ENCODE measurements around the gene PHF12. TPM values are rescaled to one million over a fixed set of nuclear protein-coding genes. Genes with fewer than 3 reads are reported as not detected.

The PHF12 gene
- total RNA-seq, 1 donor from 2014 or later: 54.5 TPM

DNA sequence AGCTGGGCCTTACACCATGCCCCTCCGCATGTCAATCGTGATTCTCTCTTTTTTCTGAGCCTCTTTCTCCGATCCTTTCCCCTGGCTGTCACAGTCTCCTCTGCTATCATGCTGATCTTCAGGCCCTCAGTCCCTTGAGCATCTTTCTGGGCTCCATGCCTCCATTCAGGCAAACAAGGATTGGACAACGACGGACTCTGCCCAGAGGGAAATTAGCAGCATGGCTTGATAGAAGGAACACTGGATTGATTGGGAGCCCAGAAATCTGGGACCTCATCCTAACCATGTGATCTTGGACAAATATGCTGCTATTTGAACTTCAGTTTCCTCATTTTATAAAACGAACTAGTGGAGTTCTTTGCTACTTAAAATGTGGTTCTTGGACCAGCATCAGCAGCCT is 19.6 kb upstream of the PHF12 start:
- Histone ChIP-seq H3K36me3 (no peaks in the 10 kb centered on the region), H3K4me1 (peaks cover 7% of the 10 kb centered on the region), H3K27me3 (no peaks in the 10 kb centered on the region), H3K4me3 (no peak overlapping the region), H3K27ac (no peak overlapping the region), H3K9me3 (no peaks in the 10 kb centered on the region)
- intact Hi-C loops (cut with DNase I): no loop called here
- no peak for DNase-seq (ENCODE audit: extremely low spot score in 2 of 2)
- TF ChIP-seq POLR2AphosphoS5 (IDR thresholded peaks at IDR 0.05; ENCODE audit: insufficient read depth in 1 of 2, low read depth in 1 of 2) (no peak), POLR2A (IDR thresholded peaks at IDR 0.05) (no peak)
- TF ChIP-seq, protein P1, sequence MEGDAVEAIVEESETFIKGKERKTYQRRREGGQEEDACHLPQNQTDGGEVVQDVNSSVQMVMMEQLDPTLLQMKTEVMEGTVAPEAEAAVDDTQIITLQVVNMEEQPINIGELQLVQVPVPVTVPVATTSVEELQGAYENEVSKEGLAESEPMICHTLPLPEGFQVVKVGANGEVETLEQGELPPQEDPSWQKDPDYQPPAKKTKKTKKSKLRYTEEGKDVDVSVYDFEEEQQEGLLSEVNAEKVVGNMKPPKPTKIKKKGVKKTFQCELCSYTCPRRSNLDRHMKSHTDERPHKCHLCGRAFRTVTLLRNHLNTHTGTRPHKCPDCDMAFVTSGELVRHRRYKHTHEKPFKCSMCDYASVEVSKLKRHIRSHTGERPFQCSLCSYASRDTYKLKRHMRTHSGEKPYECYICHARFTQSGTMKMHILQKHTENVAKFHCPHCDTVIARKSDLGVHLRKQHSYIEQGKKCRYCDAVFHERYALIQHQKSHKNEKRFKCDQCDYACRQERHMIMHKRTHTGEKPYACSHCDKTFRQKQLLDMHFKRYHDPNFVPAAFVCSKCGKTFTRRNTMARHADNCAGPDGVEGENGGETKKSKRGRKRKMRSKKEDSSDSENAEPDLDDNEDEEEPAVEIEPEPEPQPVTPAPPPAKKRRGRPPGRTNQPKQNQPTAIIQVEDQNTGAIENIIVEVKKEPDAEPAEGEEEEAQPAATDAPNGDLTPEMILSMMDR (IDR thresholded peaks at IDR 0.05): no peak

DNA sequence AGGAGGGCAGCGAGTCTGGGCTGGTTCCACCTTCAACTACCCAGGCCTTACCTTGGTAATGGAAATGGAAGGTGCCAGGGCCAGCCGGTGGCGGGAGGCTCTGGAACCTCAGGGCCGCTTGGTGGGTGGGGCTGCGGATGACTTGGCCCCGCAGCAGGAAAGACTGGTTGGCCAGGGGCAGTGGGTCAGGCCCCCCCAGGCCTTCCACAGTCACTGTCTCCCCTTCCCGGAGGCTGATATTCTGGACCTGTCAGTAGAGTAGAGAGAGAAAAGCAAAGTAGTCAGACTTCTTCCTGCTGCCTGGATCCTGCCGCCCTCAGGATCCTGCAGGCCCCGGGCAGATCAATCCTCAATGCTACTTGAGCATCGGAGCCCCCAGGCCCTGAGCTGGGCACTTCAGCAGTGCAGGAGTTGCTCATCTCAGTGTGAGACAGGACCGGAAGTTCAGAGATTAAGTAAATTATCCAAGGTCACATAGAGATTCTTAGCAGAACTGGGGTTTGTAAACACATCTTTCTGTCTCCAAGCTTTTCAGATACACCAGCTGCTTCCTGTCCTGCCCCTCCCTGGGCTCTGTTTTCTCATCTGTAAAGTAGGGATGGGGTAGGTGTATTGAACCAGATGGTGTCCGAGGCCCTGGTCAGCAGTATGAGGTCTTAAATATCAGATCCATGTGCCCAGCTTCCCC is 18.5 kb upstream of the PHF12 start:
- TF ChIP-seq POLR2A (IDR thresholded peaks at IDR 0.05) (no peak), POLR2AphosphoS5 (IDR thresholded peaks at IDR 0.05; ENCODE audit: insufficient read depth in 1 of 2, low read depth in 1 of 2) (no peak)
- TF ChIP-seq, protein P1 (IDR thresholded peaks at IDR 0.05): no peak
- Histone ChIP-seq H3K27me3 (no peaks in the 10 kb centered on the region), H3K9me3 (no peaks in the 10 kb centered on the region), H3K36me3 (no peaks in the 10 kb centered on the region), H3K27ac (no peak overlapping the region), H3K4me3 (no peak overlapping the region), H3K4me1 (peaks cover 7% of the 10 kb centered on the region)
- DNase-seq (ENCODE audit: extremely low spot score in 2 of 2): no peak
- intact Hi-C loops (cut with DNase I): no loop called here

DNA sequence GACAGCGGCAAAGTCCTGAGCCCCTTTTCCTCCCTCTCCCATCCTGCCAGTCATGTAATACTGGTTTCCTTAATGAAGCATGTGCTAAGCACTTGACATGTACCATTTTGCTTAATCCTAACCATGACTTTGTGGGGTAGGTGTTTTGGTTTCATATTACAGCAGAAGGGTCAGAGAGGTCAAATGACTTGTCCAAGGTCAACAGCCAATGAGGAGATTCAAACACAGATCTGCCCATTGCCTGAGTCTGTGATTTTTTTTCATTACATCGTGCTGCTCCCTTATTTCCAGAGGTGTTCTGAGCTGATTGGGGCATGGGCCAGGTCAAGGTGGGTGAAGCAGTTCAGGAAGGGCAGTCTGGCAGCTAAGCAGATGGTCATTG is 17.6 kb upstream of the PHF12 start:
- no peaks in the 10 kb centered on the region for H3K9me3 ChIP-seq
- DNase-seq (ENCODE audit: extremely low spot score in 2 of 2): no peak
- TF ChIP-seq POLR2A (IDR thresholded peaks at IDR 0.05) (no peak), POLR2AphosphoS5 (IDR thresholded peaks at IDR 0.05; ENCODE audit: insufficient read depth in 1 of 2, low read depth in 1 of 2) (no peak)
- TF ChIP-seq, protein P1 (IDR thresholded peaks at IDR 0.05): no peak
- intact Hi-C loops (cut with DNase I): no loop called here
- no peaks in the 10 kb centered on the region for H3K36me3 ChIP-seq
- H3K4me1 ChIP-seq: peaks cover 7% of the 10 kb centered on the region
- no peak overlapping the region for H3K27ac ChIP-seq
- no peaks in the 10 kb centered on the region for H3K27me3 ChIP-seq
- H3K4me3 ChIP-seq: no peak overlapping the region

DNA sequence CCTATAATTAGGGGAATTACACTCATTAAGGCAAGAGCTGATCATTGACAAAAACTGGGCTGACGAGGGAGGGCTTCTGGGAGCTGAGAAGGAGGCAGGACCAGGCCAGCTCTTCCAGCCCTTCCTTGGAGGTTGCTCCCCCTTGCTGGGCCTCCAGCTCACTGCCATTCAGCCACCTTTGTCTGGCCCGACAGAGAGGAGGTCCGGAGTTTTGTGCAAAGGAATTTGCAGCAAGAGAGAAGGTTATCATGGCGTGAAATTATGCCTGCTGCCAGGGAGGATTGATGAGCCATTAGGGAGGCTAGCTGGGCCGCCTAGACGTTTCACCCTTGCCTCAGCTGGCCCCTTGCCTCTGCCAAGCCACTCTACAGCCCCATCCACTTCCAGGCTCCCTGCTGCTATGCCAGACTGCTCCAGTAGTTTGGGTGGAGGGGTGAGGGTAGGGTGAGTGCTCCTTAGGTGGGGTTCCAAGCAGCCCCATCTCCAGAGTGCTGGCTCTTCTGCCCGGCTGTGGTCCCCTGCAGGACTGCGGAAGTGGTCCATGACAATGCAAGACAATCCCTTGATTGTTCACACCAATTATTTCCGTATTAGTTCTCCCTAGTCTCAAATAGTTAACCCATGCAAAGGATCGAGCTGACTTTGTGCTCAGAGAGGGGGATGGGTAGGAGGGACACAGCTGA is 17.1 kb upstream of the PHF12 start:
- no peaks in the 10 kb centered on the region for H3K36me3 ChIP-seq
- intact Hi-C loops (cut with DNase I): no loop called here
- no peaks in the 10 kb centered on the region for H3K9me3 ChIP-seq
- H3K27ac ChIP-seq: no peak overlapping the region
- TF ChIP-seq POLR2A (IDR thresholded peaks at IDR 0.05) (no peak), POLR2AphosphoS5 (IDR thresholded peaks at IDR 0.05; ENCODE audit: insufficient read depth in 1 of 2, low read depth in 1 of 2) (no peak)
- TF ChIP-seq, protein P1 (IDR thresholded peaks at IDR 0.05): no peak
- DNase-seq (ENCODE audit: extremely low spot score in 2 of 2): no peak
- no peaks in the 10 kb centered on the region for H3K27me3 ChIP-seq
- peaks cover 7% of the 10 kb centered on the region for H3K4me1 ChIP-seq
- no peak overlapping the region for H3K4me3 ChIP-seq
